HS-5 (cell line): ENCODE data around the gene PRKG2.

Source experiments
- DNase-seq: peaks from one replicate; pipeline ENCODE4 v3.0.0-alpha.2; 2012; ENCODE audit warnings: low read depth

The PRKG2 gene

DNA sequence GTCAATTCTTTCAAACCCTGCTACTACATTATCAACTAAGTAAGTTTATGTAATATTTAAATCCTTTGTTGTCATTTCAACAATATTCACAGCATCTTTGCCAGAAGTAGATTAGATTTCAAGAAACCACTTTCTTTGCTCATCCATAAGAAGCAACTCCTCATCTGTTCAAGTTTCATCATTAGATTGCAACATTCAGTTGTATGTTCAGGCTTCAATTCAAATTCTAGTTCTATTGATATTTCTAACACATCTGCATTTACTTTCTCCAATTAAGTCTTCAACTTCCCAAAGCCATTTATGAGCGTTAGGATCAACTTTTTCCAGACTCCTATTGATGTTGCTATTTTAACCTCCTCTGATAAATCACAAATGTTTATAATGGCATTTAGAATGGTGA is 118.5 kb downstream of the PRKG2 start:
- DNase-seq, result no peak

DNA sequence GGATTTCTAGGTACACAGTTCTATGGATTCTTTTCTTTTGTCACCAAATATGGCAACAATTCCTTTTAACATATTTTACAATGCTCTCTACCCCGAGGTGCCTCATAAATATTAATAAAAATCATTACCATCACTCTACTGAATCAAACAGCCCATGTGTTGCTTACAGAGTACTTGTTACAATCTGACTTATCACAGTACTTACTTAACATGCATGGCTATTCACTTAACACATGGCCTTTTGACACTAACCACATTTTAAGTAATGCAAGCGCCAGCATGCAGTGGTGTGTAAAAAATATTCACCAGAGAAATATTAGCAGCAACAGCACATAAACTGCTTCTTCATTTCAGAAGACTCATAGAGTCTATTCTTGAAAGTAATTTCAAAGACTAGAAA is 119.6 kb downstream of the PRKG2 start:
- no peak for DNase-seq

DNA sequence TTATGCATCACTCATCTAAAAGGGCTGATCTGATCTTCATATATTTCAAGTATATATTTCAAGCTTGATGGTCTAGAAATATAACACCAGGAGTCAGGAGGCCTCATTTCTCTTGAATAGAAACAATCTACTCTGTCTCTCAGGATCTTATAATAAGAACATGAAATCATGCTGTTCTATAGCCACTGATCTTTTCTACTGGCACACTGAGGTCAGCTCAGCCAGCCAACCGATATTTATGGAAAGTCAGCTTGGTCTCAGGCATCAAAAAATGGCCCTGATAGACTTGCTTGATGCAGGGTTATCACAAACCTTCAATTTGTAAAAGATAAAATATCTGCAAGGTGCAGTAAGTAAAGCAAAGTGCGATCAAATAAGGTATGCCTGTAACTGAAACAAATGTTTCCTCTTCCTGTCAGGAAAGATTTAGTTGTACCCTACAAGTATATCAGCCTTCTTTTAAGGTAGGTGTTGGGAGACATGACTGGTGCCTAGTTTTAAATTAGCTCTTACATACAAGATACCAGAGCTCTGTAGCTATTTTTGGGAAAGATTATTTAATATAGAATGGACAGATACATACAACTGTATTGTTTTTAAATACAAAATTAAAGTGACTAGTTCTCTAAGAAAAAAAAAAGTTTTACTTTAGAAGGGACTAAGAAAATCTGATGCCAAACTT is 121.2 kb downstream of the PRKG2 start:
- no peak for DNase-seq

DNA sequence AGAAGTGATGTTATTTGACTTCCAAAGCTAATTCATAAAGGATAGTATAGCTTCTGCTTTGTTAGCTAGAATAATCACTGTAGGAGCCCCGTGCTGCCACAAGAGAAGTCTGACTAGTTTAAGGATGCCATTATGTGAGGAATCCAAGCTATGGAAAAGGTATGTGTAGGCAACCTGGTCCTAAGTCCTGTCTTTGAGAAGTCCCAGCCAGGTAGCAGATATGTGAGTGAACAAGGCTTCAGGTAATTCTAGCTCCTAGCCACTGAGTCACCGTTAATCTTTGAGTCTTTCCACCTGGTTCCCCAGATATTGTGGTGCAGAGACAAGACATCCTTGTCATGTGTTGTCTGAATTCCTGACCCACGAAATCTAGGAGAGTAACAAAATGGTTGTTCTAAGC is 129.0 kb downstream of the PRKG2 start:
- no peak for DNase-seq

DNA sequence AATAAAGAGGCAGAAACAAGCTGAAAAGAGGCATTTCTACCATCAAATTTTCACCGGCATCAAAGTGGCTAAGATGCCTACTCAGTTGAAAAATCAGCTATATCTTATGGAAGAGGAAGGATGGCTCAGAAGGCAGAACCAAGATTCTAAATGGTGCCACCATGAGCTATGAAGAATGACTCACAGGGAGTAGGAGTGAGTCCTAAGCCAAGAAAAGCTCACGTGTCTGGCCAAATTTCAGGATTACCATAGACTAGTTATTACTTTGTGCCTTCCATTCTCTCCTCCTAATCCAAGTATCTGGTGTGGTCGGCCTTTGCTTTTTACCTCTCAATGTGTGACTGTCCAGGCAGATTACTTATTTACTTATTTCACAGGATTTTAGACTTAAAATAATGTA is 129.7 kb downstream of the PRKG2 start:
- DNase-seq, result no peak

DNA sequence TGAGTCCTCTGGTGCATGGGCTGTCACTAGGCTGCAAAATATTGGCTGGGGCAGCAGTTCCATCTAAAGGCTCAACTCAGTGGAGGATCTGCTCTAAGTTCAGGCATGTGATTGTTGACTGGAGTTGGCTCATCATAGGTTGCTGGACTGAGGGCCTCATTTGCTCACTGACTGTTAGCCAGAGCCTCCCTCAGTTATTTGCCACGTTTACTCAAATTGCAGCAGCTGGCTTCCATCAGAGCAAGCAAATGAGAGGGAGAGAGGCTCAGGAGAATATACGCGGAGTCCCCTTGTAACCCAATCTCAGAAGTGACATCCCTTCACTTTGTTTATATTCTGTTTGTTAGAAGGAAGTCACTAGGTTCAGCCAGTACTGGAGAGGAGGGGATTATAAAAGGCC is 130.4 kb downstream of the PRKG2 start:
- no peak for DNase-seq

DNA sequence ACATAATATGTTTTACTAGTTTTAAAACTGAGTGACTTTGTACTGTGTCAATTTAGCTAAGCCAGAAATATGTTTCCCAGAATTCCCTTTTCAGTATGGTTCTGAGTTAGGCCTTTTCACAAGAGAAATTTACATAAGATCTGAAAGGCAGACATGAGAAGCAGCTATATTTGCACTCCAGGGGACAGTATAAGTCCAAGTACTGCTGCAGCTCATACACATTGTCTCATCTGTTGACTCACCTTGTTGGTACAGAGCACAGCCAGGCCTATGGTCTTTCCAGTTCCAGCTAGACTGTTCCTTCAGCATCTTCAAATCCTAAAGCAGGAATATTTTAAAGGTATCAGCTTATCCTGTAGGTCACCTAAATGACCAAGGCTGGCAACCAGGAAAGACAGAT is 131.0 kb downstream of the PRKG2 start:
- DNase-seq, result peak; percentile 8

DNA sequence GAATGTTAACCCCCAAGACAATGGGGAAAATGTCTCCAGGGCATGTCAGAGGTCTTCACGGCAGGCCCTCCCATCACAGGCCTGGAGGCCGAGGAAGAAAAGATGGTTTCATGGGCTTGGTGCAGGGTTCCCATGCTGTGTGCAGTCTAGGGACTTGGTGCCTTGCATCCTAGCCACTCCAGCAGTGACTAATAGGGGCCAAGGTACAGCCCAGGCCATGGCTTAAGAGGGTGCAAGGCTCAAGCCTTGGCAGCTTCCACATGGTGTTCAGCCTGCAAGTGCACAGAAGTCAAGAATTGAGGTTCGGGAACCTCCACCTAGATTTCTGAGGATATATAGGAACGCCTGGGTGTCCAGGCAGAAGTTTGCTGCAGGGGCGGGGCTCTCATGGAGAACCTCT is 133.9 kb downstream of the PRKG2 start:
- no peak for DNase-seq

DNA sequence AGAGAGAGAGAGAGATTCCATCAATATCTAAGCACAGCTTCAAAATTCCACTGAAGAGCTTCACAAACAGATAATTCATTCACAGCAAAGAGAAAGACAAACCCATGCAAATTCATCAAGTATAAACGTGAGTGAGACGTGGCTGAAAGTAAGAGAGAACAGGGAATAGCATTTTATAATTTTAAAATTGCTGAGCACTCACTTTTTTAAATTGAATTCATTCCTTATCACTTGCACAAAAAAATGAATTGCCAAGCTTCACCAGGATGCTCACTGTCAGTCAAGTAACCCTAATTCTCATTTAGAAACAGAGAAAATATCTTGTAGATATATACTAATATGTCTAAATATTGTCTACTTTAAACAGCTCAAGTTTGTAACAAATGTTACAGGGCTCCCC is 144.0 kb downstream of the PRKG2 start:
- no peak for DNase-seq

DNA sequence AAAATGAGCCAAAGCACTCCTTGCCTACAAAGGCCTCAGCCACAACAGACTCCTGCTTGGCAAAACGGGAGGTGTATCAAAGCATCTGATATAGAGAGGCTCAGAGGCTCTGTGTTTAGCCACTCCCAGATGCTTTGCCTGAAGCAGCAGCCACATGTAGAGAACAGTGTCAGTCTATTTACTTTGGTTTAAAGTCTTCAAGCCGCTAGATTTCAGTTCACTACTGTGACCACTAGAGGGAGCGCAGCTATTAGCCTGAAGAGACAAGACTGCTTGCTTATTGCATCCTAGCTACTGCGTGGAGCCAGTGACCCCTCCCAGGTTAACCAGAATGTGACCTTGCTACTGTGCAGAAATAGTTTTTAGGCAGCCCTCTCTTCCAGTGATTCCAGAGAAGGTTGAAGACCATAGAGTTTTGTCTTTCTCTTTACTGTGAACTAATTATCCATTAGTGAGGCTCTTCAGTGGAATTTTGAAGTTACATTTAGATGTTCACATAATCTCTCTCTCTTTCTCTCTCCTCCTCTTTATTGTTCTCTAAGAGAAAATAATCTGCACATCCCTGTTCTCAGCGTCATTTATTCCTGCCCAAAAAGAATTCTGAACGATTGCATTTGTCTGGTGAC is 145.2 kb downstream of the PRKG2 start:
- peak; percentile 51 for DNase-seq

DNA sequence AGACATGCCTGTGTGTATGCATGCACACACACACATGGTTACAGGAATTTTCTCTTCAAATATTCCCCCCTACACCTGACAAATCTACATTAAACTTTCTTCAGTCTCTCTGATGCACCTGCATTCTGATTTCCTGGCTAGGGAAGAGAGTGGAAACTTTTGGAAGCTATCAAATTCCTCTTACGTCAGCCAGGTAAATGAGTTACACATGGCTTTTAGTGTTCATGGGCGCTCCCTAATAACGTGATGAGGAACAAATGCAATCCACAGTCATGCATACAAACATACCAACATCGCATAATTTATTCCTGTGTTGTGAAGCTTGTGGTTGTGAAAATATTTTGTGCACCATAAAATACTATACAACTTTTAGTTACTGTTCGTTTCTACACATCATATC is 149.6 kb downstream of the PRKG2 start:
- no peak for DNase-seq

DNA sequence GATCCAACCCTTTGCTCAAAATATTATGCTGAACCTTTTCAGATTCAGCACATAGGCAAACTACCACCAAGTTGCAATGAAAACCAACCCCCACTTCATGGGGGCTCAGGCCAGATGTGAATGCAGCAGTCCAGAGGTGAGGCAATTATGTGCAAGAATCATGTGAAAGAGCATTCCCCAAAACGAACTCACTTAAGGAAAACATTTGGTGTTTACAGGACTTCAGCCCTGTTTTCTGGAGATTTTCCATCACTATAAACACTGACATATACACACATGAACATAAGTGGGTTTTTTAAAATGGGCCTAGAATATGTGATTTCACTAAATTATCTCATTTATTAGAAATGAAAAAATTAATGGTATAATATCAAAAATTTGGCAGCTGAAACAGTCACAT is 153.0 kb downstream of the PRKG2 start:
- DNase-seq, result no peak

DNA sequence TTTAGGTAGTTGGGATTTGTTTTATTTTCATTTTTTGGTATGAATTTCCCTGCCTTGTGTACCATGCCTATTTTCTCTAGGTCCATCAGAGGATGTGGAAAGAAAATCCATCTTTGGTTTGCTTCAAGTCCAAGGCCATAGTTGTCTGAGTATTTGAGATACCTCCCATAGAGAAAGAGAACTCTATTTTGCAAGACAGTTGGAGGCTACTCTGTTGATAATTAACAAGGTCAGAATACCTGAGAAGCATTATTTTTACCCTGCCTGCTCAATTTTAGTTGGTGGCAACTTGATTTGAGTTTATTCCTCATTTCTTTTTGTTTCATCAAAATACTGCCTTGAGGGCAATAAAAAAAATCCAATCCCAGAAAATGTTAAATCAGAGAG is 153.7 kb downstream of the PRKG2 start:
- DNase-seq, result no peak

DNA sequence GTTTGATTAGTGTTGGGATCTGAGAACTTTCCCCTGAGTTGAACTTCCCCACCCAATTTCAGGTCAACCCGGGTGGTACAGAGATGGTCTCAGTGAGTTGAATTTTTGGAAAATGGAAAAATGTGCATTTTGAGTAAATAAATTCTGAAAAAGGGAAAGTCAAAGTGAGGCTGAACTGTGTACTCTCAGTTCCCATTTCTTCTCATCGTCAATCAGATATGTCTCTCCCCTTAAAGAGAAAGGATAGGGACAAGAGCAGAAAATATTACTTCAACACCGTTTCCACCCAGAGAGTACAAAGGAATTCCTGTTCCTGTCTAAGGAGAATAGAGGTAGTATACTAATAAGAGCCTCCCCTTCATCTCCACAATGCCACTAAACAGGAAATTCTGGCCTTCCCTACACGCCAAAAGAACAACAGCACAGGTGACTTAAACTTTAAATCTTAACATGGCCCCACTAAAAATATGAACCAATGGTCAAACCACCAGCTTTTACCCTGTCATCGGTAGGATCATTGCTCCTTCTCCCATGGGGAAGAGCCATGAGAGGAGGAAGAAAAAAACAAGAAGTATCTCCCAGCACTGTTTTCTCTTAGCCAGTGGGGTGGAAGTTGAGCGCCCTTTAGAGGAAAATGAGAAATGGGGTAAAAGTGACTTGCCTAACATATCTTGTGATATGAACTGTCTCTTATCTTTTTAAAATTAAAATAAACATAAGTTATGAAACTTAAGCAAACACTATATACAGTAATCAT is 154.3 kb downstream of the PRKG2 start:
- no peak for DNase-seq

DNA sequence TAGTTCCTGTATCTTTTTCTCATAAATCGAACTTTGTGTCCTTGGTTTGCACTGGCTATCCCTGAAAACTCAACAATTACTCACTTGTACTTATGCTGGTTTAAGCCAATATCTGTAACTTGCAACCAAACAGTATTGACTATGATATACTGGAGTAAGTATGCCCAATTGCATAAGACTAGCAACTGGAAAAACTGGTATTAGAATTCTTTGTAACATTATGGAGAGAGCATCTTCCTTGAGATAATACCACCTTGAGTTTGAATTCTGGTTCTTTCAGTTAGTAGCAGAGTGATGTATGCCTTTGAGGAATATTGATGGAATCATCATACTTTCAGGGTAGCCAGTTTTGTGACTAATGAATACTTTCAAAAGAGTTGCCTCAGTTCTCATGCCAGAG is 156.4 kb downstream of the PRKG2 start:
- DNase-seq, result no peak

DNA sequence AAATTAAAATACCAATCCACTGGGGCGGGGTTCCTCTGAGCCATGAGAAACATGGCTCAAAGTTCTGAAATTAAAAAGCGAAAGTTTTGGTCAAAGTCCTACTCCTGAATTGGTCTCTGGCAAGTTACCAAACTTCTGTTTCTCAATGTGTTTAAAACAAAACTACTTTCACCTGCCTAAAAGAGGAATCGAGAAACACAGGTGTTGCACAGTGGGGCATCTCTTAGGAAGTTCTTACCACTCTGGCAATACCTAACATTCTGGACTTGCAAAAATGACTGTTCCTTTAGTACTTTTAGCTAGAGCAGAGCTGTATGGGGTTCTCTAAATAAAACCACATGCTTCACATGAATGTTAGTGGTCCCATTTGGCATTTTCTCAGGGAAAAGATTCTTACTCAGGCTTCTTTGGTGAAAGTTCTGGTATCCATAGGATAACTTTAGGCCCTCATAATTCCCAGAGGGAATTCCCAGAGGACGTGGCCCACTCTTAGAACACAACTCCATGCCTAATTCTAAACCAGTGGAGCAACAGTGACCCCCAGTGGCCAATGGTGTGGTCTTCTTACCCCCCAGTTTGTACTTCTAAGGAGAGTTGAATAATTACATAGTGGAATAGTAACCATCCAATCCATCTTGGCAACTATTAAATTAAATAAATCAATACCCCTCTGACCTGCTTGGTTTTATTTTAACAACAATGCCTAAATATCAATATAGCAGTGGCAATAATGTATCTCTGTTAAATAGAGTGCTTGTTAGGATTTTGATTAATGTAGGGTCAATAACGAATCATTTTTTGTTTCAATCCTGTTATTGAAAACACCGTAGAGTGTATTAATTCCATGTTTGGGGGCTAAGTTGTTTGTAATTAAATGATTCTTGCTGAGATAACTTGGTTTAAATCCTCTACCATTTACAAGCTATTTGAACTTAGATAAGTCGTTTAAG is 162.6 kb downstream of the PRKG2 start:
- peak; percentile 30 for DNase-seq

DNA sequence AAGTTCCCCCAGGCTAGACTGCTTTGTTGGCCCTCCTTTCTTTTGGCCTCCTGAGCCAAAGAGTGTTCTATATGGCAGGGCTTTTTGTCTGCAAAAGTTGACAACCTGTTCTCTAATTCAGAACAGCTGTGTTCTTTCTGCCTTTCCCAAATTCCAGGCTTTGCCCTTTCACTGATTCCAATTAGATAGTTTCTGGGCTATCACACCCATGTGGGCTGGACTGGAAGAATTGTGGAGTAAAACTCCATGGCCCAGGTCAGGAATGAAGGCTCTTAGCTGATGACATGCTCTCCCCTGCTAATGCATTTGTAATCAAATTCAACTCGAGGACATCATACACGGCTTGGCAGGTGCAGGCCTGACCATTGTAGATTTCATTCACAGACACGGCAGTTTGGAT is 165.1 kb downstream of the PRKG2 start:
- DNase-seq, result no peak

DNA sequence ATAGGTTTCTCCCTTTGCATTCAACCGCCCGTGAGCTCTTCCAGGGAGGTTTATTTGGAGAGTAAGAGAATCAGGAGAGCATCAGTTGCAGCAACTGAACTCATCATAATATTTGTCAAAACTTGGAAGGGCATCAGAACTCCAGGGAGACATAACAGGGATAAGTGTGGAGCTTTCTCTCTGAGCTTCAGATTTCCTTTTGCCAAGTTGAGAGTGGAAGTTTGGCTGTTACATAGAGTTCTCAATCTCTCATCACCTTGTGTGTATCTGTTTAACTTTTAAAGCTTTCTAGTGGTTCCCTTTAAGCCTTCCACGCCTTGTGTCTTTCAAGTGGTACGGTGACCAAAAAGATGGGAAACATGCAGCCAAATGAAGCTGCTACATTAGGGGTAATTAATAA is 165.7 kb downstream of the PRKG2 start:
- no peak for DNase-seq

DNA sequence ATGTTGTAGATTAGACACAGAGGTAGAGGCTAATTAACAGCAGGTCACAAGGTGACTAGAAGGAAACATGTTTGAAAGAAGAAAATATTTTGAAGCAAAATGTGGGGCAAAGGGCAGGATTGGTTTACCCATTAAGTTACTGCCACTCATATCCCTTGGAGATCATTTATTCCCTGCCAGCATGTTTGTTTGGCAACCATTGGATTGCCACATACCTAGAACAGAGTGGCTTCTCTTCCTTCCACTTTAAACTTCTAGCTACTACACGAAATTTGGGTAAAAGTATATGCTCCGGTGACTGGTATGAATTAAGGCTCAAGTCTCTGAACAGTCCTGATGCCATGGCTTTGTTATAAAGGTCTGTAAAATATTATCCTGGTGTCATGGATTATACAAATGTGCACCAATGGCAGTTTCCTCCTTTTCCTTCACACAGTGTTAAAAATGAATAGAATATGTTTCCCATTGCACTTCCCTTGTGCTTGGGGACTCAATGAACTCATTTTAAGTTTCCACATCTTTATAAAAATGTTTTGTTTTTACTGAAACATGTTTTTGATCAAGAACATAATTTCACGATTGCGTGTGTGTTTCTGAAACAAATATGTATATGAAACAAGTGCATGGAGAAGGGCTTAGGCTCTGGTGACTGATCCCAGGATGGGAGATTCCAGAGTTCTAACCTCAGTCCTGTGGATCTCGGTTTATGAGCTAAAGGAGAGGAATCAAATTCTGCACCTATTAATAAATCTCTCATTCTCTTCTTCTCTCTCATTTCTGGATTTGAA is 172.2 kb downstream of the PRKG2 start:
- DNase-seq, result no peak

DNA sequence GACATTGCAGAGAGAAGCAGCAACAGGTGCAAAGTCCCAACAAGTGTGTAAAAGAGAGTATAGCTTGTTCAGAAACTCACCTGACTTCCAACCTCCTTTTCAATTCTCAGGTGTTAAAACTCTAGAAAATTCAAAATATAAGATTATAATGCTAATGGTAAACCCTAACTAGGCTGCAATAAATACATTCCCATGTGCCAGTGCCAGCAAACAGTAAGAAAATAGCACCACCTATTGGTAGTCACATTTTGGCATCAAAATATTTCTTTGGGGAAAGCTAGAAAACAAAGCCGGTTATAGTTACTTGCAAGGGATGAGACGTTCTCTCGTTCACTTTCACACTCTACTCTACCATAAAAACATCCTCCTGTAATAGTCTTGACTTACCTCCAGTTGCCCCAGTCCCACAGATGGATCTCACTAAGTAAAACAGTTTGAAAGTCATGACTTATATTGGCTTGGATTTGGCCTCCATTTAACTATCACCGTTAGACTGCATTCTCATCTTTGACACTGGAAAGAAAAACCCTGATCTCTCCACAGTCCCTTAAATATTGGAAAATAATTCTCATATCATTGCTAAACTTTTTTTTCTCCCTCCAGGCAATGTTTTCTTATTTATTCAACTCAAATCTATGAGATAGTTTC is 174.9 kb downstream of the PRKG2 start:
- DNase-seq, result peak; percentile 15

DNA sequence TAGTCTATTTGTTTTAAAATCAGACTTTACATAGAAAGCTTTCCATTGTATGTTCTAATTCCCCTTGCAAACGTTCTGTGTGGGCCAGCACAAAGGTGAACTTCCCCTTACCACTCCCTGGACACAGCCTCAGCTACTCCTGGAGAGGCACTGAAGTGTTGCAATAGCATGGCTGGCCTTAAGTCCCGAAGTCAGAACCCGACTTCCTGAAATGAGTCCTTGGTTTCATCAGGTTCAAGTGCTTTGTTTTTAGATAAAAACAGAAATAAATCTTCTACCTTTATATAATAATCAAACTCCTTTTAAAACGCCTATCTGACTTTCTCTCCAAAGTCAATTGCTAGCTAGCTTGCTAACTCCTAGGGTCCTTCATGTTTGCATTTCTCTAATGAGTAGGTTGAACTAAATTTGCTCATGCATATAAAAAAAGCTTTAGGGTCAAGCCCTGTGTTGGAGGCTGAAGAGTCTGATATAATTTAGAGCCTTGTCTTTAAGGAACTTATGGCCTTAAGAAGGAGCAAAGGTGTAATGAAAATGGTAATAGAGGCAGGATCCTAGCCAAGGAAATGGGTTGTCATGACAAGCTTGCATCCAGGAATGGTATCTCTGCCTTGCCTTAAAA is 175.6 kb downstream of the PRKG2 start:
- DNase-seq, result no peak
